ENCODE results near the gene L3MBTL4. TPM values are rescaled to one million over a fixed set of nuclear protein-coding genes. Genes with fewer than 3 reads are reported as not detected.
"Not testable (repeated sequence)": the region's sequence is repeated elsewhere in the genome, so short reads cannot be mapped to it uniquely, and the experiment has no call there.

L3MBTL4 gene
- total RNA-seq, 1 donor from 2014 or later: 16.2 TPM

- intact Hi-C loops (cut with DNase I): no loop called here
These were observed 358.4 kb downstream of the L3MBTL4 start for GRCh38 chr18:6056171-6056910.

GRCh38 chr18:6055711-6056110 lies 359.0 kb downstream of the L3MBTL4 start:
- DNase-seq: no peak
- H3K27me3 ChIP-seq: no peaks in the 10 kb centered on the region
- intact Hi-C loops (cut with DNase I): no loop called here
- H3K27ac ChIP-seq: no peak overlapping the region
- H3K36me3 ChIP-seq: no peaks in the 10 kb centered on the region
- H3K9me3 ChIP-seq: no peaks in the 10 kb centered on the region
- H3K4me1 ChIP-seq: no peaks in the 10 kb centered on the region
- no peak for TF ChIP-seq CTCF (IDR thresholded peaks at IDR 0.05)
- no peak overlapping the region for H3K4me3 ChIP-seq
- ATAC-seq: no peak

More at GRCh38 chr18:6056171-6056910, 358.4 kb downstream of the L3MBTL4 start:
- Histone ChIP-seq H3K4me1 (no peaks in the 10 kb centered on the region), H3K4me3 (no peak overlapping the region), H3K36me3 (no peaks in the 10 kb centered on the region), H3K27ac (no peak overlapping the region), H3K27me3 (no peaks in the 10 kb centered on the region), H3K9me3 (no peaks in the 10 kb centered on the region)
- no peak for TF ChIP-seq CTCF (IDR thresholded peaks at IDR 0.05)
- DNase-seq (no peak), ATAC-seq (peak; percentile 44)

- ATAC-seq: no peak
- DNase-seq: no peak
- Histone ChIP-seq H3K36me3 (no peaks in the 10 kb centered on the region), H3K9me3 (no peaks in the 10 kb centered on the region), H3K4me1 (no peaks in the 10 kb centered on the region), H3K27me3 (no peaks in the 10 kb centered on the region), H3K27ac (no peak overlapping the region), H3K4me3 (no peak overlapping the region)
- TF ChIP-seq CTCF (IDR thresholded peaks at IDR 0.05): no peak
- intact Hi-C loops (cut with DNase I): no loop called here
These were observed 360.4 kb downstream of the L3MBTL4 start for GRCh38 chr18:6054256-6054842.

- ATAC-seq (no peak), DNase-seq (no peak)
- Histone ChIP-seq H3K27ac (no peak overlapping the region), H3K27me3 (no peaks in the 10 kb centered on the region), H3K4me1 (no peaks in the 10 kb centered on the region), H3K9me3 (no peaks in the 10 kb centered on the region), H3K4me3 (no peak overlapping the region), H3K36me3 (no peaks in the 10 kb centered on the region)
- intact Hi-C loops (cut with DNase I): no loop called here
- no peak for TF ChIP-seq CTCF (IDR thresholded peaks at IDR 0.05)
These were observed 362.2 kb downstream of the L3MBTL4 start for GRCh38 chr18:6052449-6052913.

GRCh38 chr18:6047596-6047995 lies 367.1 kb downstream of the L3MBTL4 start:
- DNase-seq; H3K4me3 ChIP-seq; H3K9me3 ChIP-seq; H3K4me1 ChIP-seq; H3K27me3 ChIP-seq; intact Hi-C loops (cut with DNase I); ATAC-seq; H3K27ac ChIP-seq; H3K36me3 ChIP-seq: not testable (repeated sequence)

GRCh38 chr18:6044773-6045172 lies 369.9 kb downstream of the L3MBTL4 start:
- intact Hi-C loops (cut with DNase I): no loop called here
- ATAC-seq: no peak

More at GRCh38 chr18:6044773-6045172, 369.9 kb downstream of the L3MBTL4 start:
- Histone ChIP-seq H3K4me3 (no peak overlapping the region), H3K4me1 (no peaks in the 10 kb centered on the region), H3K27ac (no peak overlapping the region), H3K9me3 (no peaks in the 10 kb centered on the region), H3K36me3 (no peaks in the 10 kb centered on the region), H3K27me3 (no peaks in the 10 kb centered on the region)
- no peak for DNase-seq
- no peak for TF ChIP-seq CTCF (IDR thresholded peaks at IDR 0.05)
